ENCODE results near the gene NRIP2.
"Not testable (repeated sequence)": the region's sequence is repeated elsewhere in the genome, so short reads cannot be mapped to it uniquely, and the experiment has no call there.

The NRIP2 gene, protein sequence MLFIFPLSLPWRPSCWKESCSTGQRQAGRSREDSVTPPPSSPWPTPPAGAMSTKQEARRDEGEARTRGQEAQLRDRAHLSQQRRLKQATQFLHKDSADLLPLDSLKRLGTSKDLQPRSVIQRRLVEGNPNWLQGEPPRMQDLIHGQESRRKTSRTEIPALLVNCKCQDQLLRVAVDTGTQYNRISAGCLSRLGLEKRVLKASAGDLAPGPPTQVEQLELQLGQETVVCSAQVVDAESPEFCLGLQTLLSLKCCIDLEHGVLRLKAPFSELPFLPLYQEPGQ

DNA sequence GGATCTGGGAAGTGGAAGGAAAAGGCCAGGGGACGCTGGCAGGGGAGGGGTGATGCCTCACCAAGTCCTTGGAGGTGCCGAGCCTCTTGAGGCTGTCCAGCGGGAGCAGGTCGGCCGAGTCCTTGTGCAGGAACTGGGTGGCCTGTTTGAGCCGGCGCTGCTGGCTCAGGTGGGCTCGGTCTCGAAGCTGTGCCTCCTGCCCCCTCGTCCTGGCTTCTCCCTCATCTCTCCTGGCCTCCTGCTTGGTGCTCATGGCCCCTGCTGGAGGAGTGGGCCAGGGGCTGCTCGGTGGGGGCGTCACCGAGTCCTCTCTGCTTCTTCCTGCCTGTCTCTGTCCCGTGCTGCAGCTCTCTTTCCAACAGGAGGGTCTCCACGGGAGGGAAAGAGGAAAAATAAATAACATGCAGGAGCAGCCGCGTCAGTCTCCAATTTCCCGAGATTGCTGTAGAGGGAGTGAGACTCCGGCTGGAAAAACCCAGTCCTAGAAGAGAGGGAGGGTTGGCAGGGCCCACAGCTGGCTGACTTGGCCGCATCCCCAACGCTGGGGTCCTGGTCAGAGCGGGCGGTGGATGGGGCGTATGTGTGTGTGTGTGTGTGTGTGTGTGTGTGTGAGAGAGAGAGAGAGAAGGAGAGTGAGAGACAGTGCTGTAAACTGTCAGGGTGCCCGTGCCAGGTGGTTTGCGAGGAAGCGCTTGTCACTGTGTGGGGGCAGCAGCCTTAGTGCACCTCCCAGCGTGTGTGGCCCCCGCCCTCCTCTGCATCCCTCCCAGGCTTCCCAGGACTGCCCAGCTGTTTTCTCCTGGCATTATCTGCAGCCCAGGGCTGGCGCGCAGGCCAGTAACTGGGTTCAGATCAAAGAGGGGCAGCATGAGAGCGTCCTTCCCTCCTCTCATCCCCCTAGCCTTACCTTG, at the start of gene NRIP2:
Gene NRIP2 (minus strand): TSS at position 455 of the 911 bp plus-strand sequence. CDS start 52 bp downstream, at position 403.
- DNase-seq: no peak

- no peak for DNase-seq
Observed at GRCh38 chr12:2879853-2880252, 45.0 kb upstream of the NRIP2 start.

DNA sequence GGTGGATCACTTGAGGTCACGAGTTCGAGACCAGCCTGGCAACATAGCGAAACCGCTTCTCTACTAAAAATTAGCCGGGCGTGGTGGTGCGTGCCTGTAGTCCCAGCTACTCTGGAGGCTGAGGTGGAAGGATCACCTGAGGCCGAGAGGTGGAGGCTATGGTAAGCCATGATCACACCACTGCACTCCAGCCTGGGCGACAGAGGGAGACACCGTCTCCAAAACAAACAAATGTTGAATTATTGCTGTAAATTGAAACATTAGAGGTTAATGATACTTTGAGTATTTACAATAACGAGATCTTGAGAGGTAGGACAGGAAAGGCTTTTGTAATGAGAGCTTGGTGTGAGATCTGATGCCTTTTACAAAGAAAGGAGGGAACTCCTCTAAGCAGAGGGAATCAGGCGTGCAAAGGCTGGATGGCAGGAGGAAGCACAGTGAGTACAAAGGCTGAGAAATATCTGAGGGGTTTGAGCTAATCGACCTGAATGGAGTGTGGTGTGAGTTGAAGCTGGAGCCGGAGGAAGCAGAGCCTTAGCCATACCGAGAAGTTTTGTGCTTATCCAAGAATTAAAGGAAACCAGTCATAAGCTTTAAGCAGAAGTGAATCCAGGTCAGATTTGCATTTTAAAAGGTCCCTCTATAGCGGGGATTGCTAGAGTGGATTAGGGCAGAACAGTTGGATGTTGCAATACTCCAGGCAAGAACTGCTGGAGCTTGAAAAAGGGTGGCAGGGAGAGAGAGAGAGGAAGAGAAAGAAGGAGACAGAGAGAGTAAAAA, 43.3 kb upstream of the NRIP2 start:
- no peak for DNase-seq

GRCh38 chr12:2877047-2877952, 42.5 kb upstream of the NRIP2 start, which contains the start of the genes FOXM1 and RHNO1:
FOXM1 (minus strand) TSS chr12:2877174; CDS start chr12:2874478, 2,696 bp downstream.
RHNO1 (plus strand) TSS chr12:2877223; CDS start chr12:2885367, 8,144 bp downstream.
- peak; percentile 83 for DNase-seq

- no peak for DNase-seq
Observed at GRCh38 chr12:2876431-2877046, 41.7 kb upstream of the NRIP2 start.

GRCh38 chr12:2868986-2869632, 34.3 kb upstream of the NRIP2 start:
- DNase-seq: not testable (repeated sequence)

DNA sequence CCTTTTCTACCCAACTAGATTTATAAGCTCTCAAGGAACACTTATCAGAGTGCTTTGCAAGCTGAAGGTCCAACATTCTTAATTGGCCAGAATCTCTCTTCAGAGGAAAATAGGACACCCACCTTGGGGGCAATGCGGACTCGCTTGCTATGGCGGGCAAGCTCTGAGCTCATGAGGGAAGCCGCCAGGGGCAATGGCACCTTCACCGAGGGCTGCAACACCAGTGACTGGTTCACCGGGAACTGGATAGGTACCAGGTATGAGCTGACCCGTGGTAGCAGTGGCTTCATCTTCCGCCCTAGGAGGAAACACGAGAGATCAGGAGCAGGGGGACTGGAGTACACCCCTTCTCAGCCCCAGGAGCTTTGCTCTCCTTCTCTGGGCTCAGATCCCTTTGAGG, 29.4 kb upstream of the NRIP2 start:
- no peak for DNase-seq

DNA sequence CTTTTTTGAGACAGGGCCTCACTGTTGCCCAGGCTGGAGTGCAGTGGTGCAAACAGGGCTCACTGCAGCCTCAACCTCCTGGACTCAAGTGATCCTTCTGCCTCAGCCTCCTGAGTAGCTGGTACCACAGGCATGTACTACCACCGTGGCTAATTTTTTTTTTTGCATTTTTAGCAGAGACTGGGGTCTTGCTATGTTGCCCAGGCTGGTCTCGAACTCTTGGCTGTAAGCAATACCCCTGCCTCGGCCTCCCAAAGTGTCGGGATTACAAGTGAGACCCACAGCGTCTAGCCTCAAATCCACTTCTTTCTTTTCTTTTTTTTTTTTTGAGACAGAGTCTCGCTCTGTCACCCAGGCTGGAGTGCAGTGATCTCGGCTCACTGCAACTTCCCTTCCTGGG, 28.6 kb upstream of the NRIP2 start:
- DNase-seq: not testable (repeated sequence)

DNA sequence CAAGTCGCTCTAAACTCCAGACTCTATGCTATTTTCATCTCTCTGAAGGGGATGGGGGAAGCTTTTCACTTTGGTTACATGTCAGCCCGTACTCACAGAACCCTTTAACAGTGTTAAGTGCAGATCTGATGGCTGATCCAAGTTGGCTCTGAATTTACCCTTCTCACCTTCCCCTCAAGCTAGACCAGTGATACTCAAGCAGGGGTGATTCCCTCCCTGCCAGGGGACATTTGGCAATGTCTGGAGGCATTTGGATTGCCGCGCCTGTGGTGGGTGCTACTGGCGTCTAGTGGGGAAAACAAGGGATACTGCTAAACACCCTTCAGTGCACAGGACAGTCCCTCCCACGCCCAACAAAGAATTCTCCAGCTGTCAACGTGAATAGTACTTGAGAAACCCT, 28.0 kb upstream of the NRIP2 start:
- DNase-seq: no peak

DNA sequence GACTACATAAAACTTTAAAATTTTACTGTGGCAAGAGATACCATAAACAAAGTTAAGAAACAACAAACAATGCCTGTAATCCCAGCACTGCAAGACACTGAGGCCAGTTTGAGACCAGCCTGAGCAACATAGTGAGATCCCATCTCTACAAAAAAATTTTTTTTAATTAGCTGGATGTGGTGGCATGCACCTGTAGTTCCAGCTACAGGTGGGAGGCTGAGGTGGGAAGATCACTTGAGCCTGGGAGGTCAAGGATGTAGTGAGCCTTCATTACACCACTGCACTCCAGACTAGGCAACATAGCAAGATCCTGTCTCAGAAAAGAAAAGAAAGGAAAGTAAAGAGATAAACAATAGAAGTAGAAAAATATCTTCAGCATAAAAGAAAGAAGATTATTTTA, 25.3 kb upstream of the NRIP2 start:
- no peak for DNase-seq

GRCh38 chr12:2858944-2859421, 24.1 kb upstream of the NRIP2 start:
- DNase-seq: no peak

DNA sequence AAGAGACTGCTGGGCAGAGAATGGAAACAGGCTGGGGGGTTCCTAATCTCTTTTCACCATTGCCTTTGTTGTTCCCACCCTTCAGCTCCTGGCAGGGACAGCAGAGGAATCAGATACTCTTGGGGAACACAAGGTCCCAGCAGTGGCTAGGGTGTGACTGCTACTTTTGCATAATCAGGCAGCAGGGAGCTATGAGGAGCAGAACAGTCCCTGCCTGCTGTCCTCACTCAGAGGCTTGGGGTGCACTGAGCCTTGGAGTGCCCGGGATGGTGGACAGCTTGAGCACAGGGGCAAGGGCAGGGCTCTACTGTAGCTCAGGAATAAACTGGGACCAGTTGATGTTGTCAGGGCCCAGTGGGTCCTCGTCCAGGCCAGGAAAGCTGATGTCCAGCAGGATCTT, 23.5 kb upstream of the NRIP2 start:
- DNase-seq: no peak

DNA sequence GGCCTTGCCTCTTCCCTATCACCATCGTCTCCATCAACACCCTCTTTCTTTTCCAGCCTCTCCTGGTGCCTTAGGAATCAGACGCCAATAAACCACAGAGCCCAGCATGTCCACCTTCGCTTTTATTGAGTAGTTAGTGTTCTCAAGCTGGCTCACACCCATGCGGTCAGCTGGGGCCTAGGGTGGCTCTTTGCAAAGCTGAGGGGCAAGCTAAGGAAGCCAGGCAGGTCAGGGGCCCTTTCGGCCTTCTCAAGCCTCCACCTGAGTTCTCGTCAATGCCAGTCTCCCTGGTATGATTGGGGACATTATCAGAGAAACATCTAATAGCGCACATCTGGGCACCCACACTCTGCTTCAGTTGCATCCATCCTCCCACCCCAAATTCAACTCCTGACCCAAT, 22.7 kb upstream of the NRIP2 start:
- no peak for DNase-seq

GRCh38 chr12:2857021-2857431, 22.2 kb upstream of the NRIP2 start, which contains the start of gene TEX52:
TEX52 (minus strand) TSS chr12:2857039; CDS start chr12:2857026, 13 bp downstream.
- no peak for DNase-seq

GRCh38 chr12:2856051-2856450, 21.2 kb upstream of the NRIP2 start:
- no peak for DNase-seq

DNA sequence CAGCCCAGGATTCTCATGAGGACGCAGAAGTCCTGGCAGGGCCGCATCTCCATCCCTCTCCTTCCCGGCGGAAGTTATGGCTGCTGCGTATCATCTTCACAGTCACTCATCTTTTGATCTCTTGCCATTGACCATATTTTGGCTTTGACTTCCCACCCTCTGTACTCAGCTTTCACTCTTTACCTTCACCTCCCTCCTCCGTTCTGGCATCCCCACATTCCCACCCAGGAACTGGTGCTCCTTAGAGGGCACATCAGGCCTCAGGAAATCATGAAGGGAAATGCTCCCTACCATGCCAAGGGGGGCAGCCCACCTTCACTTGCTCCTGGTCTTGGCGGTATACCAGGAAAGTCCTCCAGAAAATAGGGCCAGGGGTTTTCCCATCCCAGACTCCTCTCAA, 20.7 kb upstream of the NRIP2 start:
- no peak for DNase-seq

DNA sequence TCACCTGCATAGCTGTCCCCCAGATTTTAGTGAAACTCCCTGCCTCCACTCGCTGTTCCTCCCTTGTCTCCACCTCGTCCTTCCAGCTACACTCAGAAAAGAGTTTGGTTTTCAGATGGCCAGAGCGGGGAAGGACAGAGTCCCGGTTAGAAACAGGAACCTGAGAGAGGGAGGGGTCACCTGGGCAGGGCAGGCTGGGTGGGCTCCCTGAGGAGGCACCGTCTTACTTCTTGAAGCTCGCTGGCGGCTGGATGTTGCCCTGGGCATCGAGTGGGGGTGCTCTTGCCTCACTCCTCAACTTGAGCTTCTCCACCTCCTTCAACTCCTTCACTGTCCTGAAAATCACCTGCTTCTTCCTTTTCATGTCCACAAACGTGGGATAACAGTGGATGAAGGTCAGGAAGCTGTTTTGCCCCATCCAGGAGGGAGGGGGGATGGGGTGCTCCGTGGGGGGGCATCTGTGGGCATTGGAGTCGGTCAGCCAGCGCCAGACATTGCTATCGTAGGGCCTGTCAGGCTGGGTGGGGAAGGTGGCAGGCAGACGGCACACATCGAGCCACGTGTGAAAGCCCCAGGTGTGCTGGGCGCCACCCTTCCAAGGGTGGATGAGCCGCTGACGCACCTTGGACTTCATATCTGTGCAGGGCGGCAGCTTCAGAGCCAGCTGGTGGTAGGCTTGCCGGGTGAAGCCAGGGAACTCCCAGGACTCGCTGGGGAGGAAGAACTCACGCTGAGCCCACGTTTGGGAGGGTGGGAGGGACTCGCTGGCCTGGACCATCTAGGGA, 20.0 kb upstream of the NRIP2 start:
- DNase-seq: no peak

GRCh38 chr12:2853626-2854025, 18.8 kb upstream of the NRIP2 start:
- DNase-seq: peak; percentile 51

- no peak for DNase-seq
Observed at GRCh38 chr12:2851931-2852330, 17.1 kb upstream of the NRIP2 start.

- DNase-seq: no peak
Observed at GRCh38 chr12:2845280-2845679, 10.4 kb upstream of the NRIP2 start.
